ENCODE results near the gene DENND1C. TPM values are rescaled to one million over a fixed set of nuclear protein-coding genes. Genes with fewer than 3 reads are reported as not detected.
A peak's percentile ranks its signal among the peaks of the same experiment; 100 is the strongest.

DENND1C gene
- total and polyA plus RNA-seq, 8 donors = 6.7 to 22.1 (median 18.8) TPM

DNA sequence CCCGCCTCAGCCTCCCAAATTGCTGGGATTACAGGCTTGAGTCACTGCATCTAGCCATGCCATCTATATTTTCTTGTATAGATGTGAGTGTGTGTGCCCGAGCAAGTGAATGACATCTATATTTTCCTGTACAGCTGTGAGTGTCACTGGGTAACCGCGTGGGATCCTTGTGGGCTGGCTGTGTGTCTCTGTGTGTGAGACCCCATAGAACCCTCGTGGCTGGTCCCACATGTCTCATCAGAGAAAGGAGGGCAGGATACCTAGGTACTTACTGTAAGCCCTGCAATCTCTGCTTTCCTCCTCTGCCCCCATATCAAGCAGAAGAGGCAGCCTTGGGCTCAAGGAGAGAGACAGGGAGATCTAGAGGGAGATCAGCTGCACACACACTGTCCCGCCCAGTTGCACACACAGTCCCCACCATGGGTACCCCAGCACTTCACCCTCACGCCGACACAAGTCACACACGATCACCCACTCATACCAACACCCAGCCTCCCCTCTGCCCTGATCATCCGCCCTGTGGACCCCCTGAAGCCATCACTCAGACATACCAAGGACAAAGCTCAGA is 655 bp downstream of the DENND1C start:
- TF ChIP-seq, protein P1, sequence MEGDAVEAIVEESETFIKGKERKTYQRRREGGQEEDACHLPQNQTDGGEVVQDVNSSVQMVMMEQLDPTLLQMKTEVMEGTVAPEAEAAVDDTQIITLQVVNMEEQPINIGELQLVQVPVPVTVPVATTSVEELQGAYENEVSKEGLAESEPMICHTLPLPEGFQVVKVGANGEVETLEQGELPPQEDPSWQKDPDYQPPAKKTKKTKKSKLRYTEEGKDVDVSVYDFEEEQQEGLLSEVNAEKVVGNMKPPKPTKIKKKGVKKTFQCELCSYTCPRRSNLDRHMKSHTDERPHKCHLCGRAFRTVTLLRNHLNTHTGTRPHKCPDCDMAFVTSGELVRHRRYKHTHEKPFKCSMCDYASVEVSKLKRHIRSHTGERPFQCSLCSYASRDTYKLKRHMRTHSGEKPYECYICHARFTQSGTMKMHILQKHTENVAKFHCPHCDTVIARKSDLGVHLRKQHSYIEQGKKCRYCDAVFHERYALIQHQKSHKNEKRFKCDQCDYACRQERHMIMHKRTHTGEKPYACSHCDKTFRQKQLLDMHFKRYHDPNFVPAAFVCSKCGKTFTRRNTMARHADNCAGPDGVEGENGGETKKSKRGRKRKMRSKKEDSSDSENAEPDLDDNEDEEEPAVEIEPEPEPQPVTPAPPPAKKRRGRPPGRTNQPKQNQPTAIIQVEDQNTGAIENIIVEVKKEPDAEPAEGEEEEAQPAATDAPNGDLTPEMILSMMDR (IDR thresholded peaks at IDR 0.05) = no peak
- intact Hi-C loops (cut with DNase I) = no loop called here
- Histone ChIP-seq H3K27ac (peak overlapping the region in 1 of 2 donors; percentile 66), H3K36me3 (peaks cover 0 to 9% of the 10 kb centered on the region in 2 donors), H3K27me3 (peaks cover 0 to 15% of the 10 kb centered on the region in 2 donors), H3K4me3 (peak overlapping the region; percentile 19 to 49), H3K4me1 (peaks cover 0 to 14% of the 10 kb centered on the region in 2 donors), H3K9me3 (no peaks in the 10 kb centered on the region)
- DNase-seq (no peak), ATAC-seq (no peak)

GRCh38 chr19:6479836-6480398 is 1.7 kb downstream of the DENND1C start:
- no peaks in the 10 kb centered on the region for H3K9me3 ChIP-seq
- H3K27ac ChIP-seq = no peak overlapping the region
- ATAC-seq (no peak), DNase-seq (no peak)
- peaks cover 5 to 25% of the 10 kb centered on the region in 2 donors for H3K27me3 ChIP-seq
- no peak overlapping the region for H3K4me3 ChIP-seq
- H3K36me3 ChIP-seq = peaks cover 0 to 18% of the 10 kb centered on the region in 2 donors
- peaks cover 0 to 14% of the 10 kb centered on the region in 2 donors for H3K4me1 ChIP-seq
- intact Hi-C loops (cut with DNase I) = no loop called here
- TF ChIP-seq, protein P1 (IDR thresholded peaks at IDR 0.05) = no peak

DNA sequence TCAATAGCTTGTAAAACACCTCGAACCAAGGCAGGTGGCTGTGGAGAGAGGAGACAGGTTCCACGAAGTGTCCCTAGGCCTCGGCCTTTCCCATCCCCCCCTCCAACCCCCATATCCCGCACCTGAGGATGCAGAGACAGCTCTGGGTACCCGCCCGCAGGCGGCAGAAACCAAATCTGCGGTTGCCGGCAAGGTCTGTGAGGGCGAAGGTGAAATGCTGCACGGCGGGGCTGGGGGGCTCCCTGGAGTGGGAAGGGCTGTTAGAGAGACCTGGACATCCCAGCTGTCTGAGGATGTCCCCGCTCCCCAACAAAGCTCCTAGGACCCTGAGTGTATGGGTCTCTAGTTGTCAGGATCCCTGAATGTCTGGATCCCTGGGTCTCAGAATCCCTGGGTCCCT is 2.8 kb downstream of the DENND1C start:
- Histone ChIP-seq H3K4me3 (no peak overlapping the region), H3K9me3 (no peaks in the 10 kb centered on the region), H3K4me1 (peaks cover 0 to 14% of the 10 kb centered on the region in 2 donors), H3K27me3 (peaks cover 5 to 27% of the 10 kb centered on the region in 2 donors), H3K27ac (no peak overlapping the region), H3K36me3 (peaks cover 0 to 27% of the 10 kb centered on the region in 2 donors)
- ATAC-seq (no peak), DNase-seq (no peak)
- intact Hi-C loops (cut with DNase I) = no loop called here
- TF ChIP-seq, protein P1 (IDR thresholded peaks at IDR 0.05) = no peak

GRCh38 chr19:6476896-6477431 is 4.6 kb downstream of the DENND1C start:
- Histone ChIP-seq H3K27ac (no peak overlapping the region), H3K27me3 (peaks cover 5 to 27% of the 10 kb centered on the region in 2 donors), H3K36me3 (peaks cover 0 to 38% of the 10 kb centered on the region in 2 donors), H3K4me1 (peaks cover 0 to 8% of the 10 kb centered on the region in 2 donors), H3K9me3 (no peaks in the 10 kb centered on the region), H3K4me3 (peak overlapping the region; percentile 9)
- TF ChIP-seq, protein P1 (IDR thresholded peaks at IDR 0.05) = no peak
- DNase-seq = no peak
- ATAC-seq = no peak
- intact Hi-C loops (cut with DNase I) = no loop called here

DNA sequence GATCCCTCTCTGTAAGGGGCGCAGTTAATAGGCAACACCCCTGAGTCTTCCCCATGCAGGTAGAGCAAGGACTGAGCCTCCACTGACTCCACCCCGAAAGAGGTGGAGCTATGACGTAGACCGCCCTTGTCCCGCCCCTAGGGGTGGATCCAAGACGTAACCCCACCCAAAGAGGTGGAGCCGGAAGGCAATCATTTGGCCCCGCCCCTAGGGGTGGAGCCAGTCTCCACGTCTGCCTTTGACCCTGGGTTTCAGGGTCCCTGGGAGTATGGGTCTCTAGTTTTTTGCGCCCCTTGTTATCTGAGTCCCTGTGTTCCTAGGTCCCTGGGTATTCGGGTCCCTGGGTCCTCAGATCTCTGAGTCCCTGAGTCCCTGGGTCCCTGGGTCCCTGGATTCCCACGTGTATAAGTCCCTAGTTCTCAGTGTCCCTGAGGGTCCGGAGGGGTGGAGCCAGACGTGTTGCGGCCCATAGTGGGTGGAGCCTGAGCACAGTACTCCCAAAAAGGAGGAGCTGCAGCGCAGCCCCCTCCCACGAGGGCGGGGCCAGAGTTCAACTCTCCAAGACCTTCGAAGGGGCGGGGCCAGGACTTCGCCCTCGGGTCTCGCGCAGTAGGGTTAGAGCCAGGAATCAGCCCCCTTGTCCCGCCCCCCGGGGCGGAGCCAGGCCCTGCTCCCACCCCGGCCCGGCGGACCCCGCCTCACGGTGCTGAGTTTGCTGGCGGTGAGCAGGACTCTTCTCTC is 5.3 kb downstream of the DENND1C start:
- H3K27me3 ChIP-seq = peaks cover 5 to 27% of the 10 kb centered on the region in 2 donors
- peak overlapping the region; percentile 9 for H3K4me3 ChIP-seq
- ATAC-seq = peak; percentile 91
- peaks cover 0 to 43% of the 10 kb centered on the region in 2 donors for H3K36me3 ChIP-seq
- no peak overlapping the region for H3K27ac ChIP-seq
- DNase-seq = peak in 3 of 4 donors; percentile 32 to 88 (median 77)
- TF ChIP-seq, protein P1 (IDR thresholded peaks at IDR 0.05) = no peak
- H3K9me3 ChIP-seq = no peaks in the 10 kb centered on the region
- peaks cover 0 to 5% of the 10 kb centered on the region in 2 donors for H3K4me1 ChIP-seq
- intact Hi-C loops (cut with DNase I) = no loop called here

Measured in left lung (tissue), 10 donors.